ENCODE results near the gene PDGFRB. TPM values are rescaled to one million over a fixed set of nuclear protein-coding genes. Genes with fewer than 3 reads are reported as not detected.

The PDGFRB gene
- total RNA-seq, 1 experiment from 2014 or later: not detected

DNA sequence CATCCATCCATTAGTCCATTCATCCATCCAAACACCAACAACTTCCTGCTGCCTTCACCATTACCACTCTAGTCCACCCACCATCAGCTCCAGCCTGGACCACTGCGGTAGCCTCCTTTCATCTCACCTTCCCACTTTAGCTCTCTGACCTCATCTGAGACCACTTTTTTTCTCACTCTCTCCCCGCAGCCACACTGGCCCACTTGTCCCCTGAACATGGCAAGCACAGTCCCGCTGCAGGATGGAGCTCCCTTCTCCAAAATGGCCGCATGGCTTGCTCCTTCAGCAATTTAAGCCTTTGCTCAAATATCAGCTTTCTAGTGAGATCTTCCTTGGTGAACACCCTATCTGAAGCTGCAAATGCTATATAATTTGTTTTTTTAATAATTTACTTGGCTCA lies 80.4 kb downstream of the PDGFRB start:
- no peak overlapping the region for H3K4me3 ChIP-seq
- no peaks in the 10 kb centered on the region for H3K9me3 ChIP-seq (ENCODE audit: insufficient read depth, low read depth)
- H3K27ac ChIP-seq: no peak overlapping the region
- intact Hi-C loops (cut with micrococcal nuclease; ENCODE audit: unreplicated experiment): no loop called here
- ChIA-PET CTCF (no interaction called here), POLR2A (ENCODE audit: unreplicated experiment) (no interaction called here)
- no peaks in the 10 kb centered on the region for H3K4me1 ChIP-seq (replicated peaks; ENCODE audit: insufficient read depth)
- H3K4me2 ChIP-seq: no peak overlapping the region
- no peaks in the 10 kb centered on the region for H3F3A ChIP-seq (ENCODE audit: insufficient read depth, low read depth)
- H4K20me1 ChIP-seq (ENCODE audit: insufficient read depth): no peaks in the 10 kb centered on the region
- TF ChIP-seq, protein P1, sequence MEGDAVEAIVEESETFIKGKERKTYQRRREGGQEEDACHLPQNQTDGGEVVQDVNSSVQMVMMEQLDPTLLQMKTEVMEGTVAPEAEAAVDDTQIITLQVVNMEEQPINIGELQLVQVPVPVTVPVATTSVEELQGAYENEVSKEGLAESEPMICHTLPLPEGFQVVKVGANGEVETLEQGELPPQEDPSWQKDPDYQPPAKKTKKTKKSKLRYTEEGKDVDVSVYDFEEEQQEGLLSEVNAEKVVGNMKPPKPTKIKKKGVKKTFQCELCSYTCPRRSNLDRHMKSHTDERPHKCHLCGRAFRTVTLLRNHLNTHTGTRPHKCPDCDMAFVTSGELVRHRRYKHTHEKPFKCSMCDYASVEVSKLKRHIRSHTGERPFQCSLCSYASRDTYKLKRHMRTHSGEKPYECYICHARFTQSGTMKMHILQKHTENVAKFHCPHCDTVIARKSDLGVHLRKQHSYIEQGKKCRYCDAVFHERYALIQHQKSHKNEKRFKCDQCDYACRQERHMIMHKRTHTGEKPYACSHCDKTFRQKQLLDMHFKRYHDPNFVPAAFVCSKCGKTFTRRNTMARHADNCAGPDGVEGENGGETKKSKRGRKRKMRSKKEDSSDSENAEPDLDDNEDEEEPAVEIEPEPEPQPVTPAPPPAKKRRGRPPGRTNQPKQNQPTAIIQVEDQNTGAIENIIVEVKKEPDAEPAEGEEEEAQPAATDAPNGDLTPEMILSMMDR (conservative IDR thresholded peaks at IDR 0.05): no peak
- TF ChIP-seq EZH2 (IDR thresholded peaks at IDR 0.05; ENCODE audit: low read depth): no peak
- no peak overlapping the region for H2AFZ ChIP-seq
- H3K9me2 ChIP-seq (ENCODE audit: insufficient read depth): no peaks in the 10 kb centered on the region
- no TSS peak for BruUV-seq (replicated peaks)
- H3K36me3 ChIP-seq (ENCODE audit: low read depth): no peaks in the 10 kb centered on the region
- H3K79me2 ChIP-seq (ENCODE audit: low read depth): no peaks in the 10 kb centered on the region
- peaks cover 25% of the 10 kb centered on the region for H3K27me3 ChIP-seq (ENCODE audit: insufficient read depth, low read depth)
- DNase-seq: no peak

DNA sequence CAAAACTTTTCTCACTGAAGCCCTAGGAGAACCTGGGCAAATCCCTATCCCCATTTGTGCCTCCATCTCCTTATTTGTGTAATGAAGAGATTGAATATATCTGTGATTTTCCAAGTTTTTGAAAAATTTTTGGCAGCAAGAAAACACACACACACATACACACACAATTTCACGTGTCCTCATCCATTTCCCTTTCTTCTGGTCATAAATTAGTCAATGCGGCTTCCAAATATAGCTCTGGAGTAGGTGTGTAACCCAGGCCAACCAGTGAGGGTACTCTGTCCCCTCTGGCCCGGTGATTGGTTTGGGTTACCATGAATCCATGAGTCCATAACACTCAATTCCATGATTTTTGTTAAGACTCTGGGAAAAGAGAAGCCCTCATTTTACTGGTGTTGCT lies 82.0 kb downstream of the PDGFRB start:
- CTCF ChIA-PET: interaction anchor here (0.6 kb wide), 1 partner anchor 48 kb away, joined by 3 read pairs; no protein-coding TSS in a partner anchor

DNA sequence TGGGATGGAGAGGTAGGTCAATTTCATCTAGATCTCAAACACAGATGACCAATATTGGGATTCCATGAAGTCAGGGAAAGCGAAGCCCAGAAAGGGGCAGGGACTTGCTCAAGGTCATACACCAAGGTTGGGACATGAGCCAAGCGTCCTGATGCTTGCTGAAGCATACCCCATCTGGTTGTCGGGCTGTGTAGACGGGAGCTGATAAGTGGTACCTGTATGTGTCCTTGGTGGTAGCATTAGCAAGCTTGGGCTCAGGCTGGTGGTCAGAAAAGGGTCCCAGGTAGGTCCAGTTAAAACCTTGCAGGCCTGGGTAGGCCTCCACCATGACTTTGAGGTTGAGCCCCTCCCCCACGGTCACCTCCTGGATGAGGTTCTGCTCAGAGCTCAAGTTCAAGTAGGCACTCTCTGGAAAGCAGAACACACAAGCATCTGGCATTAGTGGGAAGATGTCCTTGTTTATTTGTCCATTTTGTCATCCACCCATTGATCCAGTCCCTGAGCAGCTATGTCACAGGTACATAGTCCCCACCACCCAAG lies 82.5 kb downstream of the PDGFRB start:
- Histone ChIP-seq H3F3A (ENCODE audit: insufficient read depth, low read depth) (no peaks in the 10 kb centered on the region), H3K4me2 (no peak overlapping the region), H3K27me3 (ENCODE audit: insufficient read depth, low read depth) (peaks cover 25% of the 10 kb centered on the region), H3K4me1 (replicated peaks; ENCODE audit: insufficient read depth) (no peaks in the 10 kb centered on the region), H4K20me1 (ENCODE audit: insufficient read depth) (no peaks in the 10 kb centered on the region), H3K9me2 (ENCODE audit: insufficient read depth) (no peaks in the 10 kb centered on the region), H3K4me3 (no peak overlapping the region), H3K9me3 (ENCODE audit: insufficient read depth, low read depth) (no peaks in the 10 kb centered on the region), H3K36me3 (ENCODE audit: low read depth) (no peaks in the 10 kb centered on the region), H2AFZ (no peak overlapping the region), H3K79me2 (ENCODE audit: low read depth) (no peaks in the 10 kb centered on the region), H3K27ac (no peak overlapping the region)
- ChIA-PET CTCF (no interaction called here), POLR2A (ENCODE audit: unreplicated experiment) (no interaction called here)
- no TSS peak for BruUV-seq (replicated peaks)
- intact Hi-C loops (cut with micrococcal nuclease; ENCODE audit: unreplicated experiment): no loop called here
- TF ChIP-seq, protein P1 (conservative IDR thresholded peaks at IDR 0.05): no peak
- no peak for TF ChIP-seq EZH2 (IDR thresholded peaks at IDR 0.05; ENCODE audit: low read depth)
- DNase-seq: no peak

More for the DNA sequence above, 82.0 kb downstream of the PDGFRB start:
- Histone ChIP-seq H4K20me1 (ENCODE audit: insufficient read depth) (no peaks in the 10 kb centered on the region), H3K79me2 (ENCODE audit: low read depth) (no peaks in the 10 kb centered on the region), H3K4me1 (replicated peaks; ENCODE audit: insufficient read depth) (no peaks in the 10 kb centered on the region), H3K9me3 (ENCODE audit: insufficient read depth, low read depth) (no peaks in the 10 kb centered on the region), H2AFZ (no peak overlapping the region), H3K27me3 (ENCODE audit: insufficient read depth, low read depth) (peaks cover 25% of the 10 kb centered on the region), H3K4me2 (no peak overlapping the region), H3K27ac (no peak overlapping the region), H3K36me3 (ENCODE audit: low read depth) (no peaks in the 10 kb centered on the region), H3K4me3 (no peak overlapping the region), H3K9me2 (ENCODE audit: insufficient read depth) (no peaks in the 10 kb centered on the region), H3F3A (ENCODE audit: insufficient read depth, low read depth) (no peaks in the 10 kb centered on the region)
- intact Hi-C loops (cut with micrococcal nuclease; ENCODE audit: unreplicated experiment): no loop called here
- POLR2A ChIA-PET (ENCODE audit: unreplicated experiment): no interaction called here
- BruUV-seq (replicated peaks): no TSS peak
- TF ChIP-seq EZH2 (IDR thresholded peaks at IDR 0.05; ENCODE audit: low read depth): no peak
- TF ChIP-seq, protein P1 (conservative IDR thresholded peaks at IDR 0.05): no peak
- no peak for DNase-seq

All from PC-9 (cell line).